Measurements from ENCODE around the gene UGT2B17.
"Not testable (repeated sequence)": the region's sequence is repeated elsewhere in the genome, so short reads cannot be mapped to it uniquely, and the experiment has no call there.

Gene UGT2B17

DNA sequence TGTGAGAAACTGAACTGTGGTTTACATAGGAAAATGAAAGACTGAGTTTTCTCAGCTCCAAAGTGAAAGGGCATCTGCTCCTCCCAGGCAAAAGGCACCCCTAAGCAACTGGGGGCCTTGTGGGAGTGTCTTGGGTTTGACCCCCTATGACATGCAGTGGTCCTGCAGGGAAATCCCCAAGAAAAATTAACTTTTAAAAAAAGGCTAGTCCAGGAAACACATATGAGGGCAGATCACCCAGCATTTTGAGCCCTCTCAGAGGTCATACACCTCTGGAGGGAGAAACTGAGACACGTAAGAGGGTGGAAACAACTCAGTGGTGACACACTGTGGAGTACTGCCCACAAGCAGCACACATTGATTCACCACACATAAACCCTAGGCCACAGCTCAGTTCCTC, 22.3 kb downstream of the UGT2B17 start:
- not testable (repeated sequence) for H3K36me3 ChIP-seq (ENCODE audit: insufficient read depth, low read length); H3K4me3 ChIP-seq (ENCODE audit: low read length); H3K4me1 ChIP-seq (ENCODE audit: insufficient read depth, low read length); H2AFZ ChIP-seq (ENCODE audit: low read depth, low read length); H3K27me3 ChIP-seq (ENCODE audit: insufficient read depth, low read length); H3K9me3 ChIP-seq (ENCODE audit: low read length)

DNA sequence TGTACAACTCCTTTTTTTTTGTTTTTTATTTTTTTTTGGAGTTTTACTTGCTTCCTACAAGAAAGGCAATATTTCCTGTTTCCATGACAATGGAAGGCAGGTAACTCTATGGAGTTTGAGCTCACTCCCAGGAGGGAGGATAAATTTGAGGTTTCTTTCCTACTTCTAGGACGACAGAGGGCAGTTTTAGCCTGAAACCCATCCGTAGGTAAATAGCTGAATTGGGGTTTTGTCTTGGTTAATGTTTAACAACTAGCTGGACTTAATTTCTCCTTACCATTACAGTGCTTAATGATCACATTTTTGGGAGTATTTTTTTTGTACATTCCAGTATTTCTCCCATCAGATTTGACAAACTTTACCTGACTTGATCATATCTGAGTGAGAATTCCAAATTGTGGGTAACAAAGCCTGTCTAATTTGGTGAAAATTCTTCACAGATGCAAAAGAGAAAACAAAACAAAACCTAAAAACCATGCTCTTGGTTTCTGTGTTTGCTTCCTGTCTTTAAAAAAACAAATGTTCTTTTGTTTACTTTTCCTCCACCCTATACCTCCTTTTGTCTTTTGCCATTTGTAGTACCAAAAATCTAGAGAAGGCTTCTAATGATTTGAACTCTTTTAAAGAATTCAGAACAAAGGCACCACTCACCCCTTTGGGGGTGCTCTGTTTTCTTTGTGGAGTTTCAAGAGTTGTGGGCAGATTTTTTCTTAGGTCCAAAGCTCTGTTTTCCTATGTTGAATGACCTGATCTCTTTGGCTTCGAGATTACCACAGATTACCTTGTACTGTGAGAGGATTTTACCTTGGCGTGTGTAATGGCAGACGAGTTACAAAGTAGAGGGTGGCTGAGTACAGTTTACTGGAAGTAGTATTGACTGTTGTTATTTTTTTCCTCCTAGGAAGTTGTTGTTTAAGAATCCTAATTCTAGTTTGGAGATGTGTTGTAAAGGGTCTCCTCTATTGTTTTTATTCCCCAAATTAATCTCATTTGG, 23.0 kb downstream of the UGT2B17 start:
- H2AFZ ChIP-seq (ENCODE audit: low read depth, low read length); H3K9me3 ChIP-seq (ENCODE audit: low read length); H3K4me3 ChIP-seq (ENCODE audit: low read length); H3K4me1 ChIP-seq (ENCODE audit: insufficient read depth, low read length); H3K36me3 ChIP-seq (ENCODE audit: insufficient read depth, low read length); H3K27me3 ChIP-seq (ENCODE audit: insufficient read depth, low read length): not testable (repeated sequence)

DNA sequence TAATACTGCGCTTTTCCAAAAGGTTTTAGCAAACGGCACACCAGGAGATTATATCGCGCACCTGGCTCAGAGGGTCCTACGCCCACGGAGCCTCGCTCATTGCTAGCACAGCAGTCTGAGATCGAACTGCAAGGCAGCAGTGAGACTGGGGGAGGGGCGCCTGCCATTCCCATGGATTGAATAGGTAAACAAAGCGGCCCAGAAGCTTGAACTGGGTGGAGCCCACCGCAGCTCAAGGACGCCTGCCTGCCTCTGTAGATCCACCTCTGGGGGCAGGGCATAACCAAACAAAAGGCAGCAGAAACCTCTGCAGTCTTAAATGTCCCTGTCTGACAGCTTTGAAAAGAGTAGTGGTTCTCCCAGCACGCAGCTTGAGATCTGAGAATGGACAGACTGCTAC, 33.4 kb downstream of the UGT2B17 start:
- H2AFZ ChIP-seq (ENCODE audit: low read depth, low read length); H3K4me1 ChIP-seq (ENCODE audit: insufficient read depth, low read length); H3K27me3 ChIP-seq (ENCODE audit: insufficient read depth, low read length); H3K9me3 ChIP-seq (ENCODE audit: low read length); H3K4me3 ChIP-seq (ENCODE audit: low read length); H3K36me3 ChIP-seq (ENCODE audit: insufficient read depth, low read length): not testable (repeated sequence)

- Histone ChIP-seq H3K9me3 (ENCODE audit: low read length) (no peaks in the 10 kb centered on the region), H2AFZ (ENCODE audit: low read depth, low read length) (no peak overlapping the region), H3K36me3 (ENCODE audit: insufficient read depth, low read length) (no peaks in the 10 kb centered on the region), H3K27me3 (ENCODE audit: insufficient read depth, low read length) (no peaks in the 10 kb centered on the region), H3K4me3 (ENCODE audit: low read length) (no peak overlapping the region), H3K4me1 (ENCODE audit: insufficient read depth, low read length) (no peaks in the 10 kb centered on the region)
These were observed 39.7 kb downstream of the UGT2B17 start for GRCh38 chr4:68536375-68536774.

- no peaks in the 10 kb centered on the region for H3K9me3 ChIP-seq (ENCODE audit: low read length)
- H3K27me3 ChIP-seq (ENCODE audit: insufficient read depth, low read length): no peaks in the 10 kb centered on the region
- H3K4me3 ChIP-seq (ENCODE audit: low read length): no peak overlapping the region
- H3K4me1 ChIP-seq (ENCODE audit: insufficient read depth, low read length): no peaks in the 10 kb centered on the region
- no peaks in the 10 kb centered on the region for H3K36me3 ChIP-seq (ENCODE audit: insufficient read depth, low read length)
- no peak overlapping the region for H2AFZ ChIP-seq (ENCODE audit: low read depth, low read length)
These were observed 40.1 kb downstream of the UGT2B17 start for GRCh38 chr4:68535974-68536373.

- H3K4me1 ChIP-seq (ENCODE audit: insufficient read depth, low read length); H3K27me3 ChIP-seq (ENCODE audit: insufficient read depth, low read length); H3K9me3 ChIP-seq (ENCODE audit: low read length); H3K4me3 ChIP-seq (ENCODE audit: low read length); H3K36me3 ChIP-seq (ENCODE audit: insufficient read depth, low read length); H2AFZ ChIP-seq (ENCODE audit: low read depth, low read length): not testable (repeated sequence)
These were observed 53.9 kb downstream of the UGT2B17 start for GRCh38 chr4:68522232-68522631.

GRCh38 chr4:68520985-68521384, 55.1 kb downstream of the UGT2B17 start:
- Histone ChIP-seq H2AFZ (ENCODE audit: low read depth, low read length) (no peak overlapping the region), H3K4me3 (ENCODE audit: low read length) (no peak overlapping the region), H3K27me3 (ENCODE audit: insufficient read depth, low read length) (no peaks in the 10 kb centered on the region), H3K9me3 (ENCODE audit: low read length) (no peaks in the 10 kb centered on the region), H3K36me3 (ENCODE audit: insufficient read depth, low read length) (no peaks in the 10 kb centered on the region), H3K4me1 (ENCODE audit: insufficient read depth, low read length) (no peaks in the 10 kb centered on the region)

DNA sequence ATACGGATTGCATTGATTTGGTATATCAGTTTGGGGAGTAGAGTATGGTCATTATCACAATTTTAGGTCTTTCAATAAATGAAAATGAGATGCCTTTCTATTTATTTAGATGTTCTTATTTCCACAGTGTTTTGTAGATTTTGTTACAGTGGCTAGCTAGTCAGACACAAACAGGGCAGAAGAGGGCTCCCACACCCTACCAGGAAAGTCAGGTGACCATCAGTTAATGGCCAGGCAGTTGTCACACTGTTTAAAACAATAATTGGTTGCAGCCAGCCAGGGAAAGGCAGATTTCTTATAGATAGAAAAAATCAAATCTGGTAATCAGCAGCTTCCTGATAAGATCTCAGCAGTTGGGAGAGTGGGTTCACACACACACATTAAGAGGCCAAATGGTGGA, 57.2 kb downstream of the UGT2B17 start:
- Histone ChIP-seq H3K27me3 (ENCODE audit: insufficient read depth, low read length) (no peaks in the 10 kb centered on the region), H3K9me3 (ENCODE audit: low read length) (no peaks in the 10 kb centered on the region), H3K36me3 (ENCODE audit: insufficient read depth, low read length) (no peaks in the 10 kb centered on the region), H3K4me1 (ENCODE audit: insufficient read depth, low read length) (no peaks in the 10 kb centered on the region), H2AFZ (ENCODE audit: low read depth, low read length) (no peak overlapping the region), H3K4me3 (ENCODE audit: low read length) (no peak overlapping the region)

DNA sequence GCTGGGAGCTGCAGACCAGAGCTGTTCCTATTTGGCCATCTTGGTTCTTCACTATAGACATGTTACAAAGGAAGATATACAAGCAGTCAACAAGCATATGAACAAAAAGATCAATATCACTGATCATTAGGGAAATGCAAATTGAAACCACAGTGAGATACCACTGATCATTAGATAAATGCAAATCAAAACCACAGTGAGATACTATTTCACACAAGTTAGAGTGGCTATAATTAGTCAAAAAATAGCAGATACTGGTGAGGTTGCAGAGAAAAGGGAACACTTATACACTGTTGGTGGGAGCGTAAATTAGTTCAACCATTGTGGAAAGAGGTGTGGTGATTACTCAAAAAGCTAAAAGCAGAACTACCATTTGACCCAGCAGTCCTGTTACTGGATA, 70.7 kb downstream of the UGT2B17 start:
- H3K27me3 ChIP-seq (ENCODE audit: insufficient read depth, low read length); H3K36me3 ChIP-seq (ENCODE audit: insufficient read depth, low read length); H3K9me3 ChIP-seq (ENCODE audit: low read length); H3K4me1 ChIP-seq (ENCODE audit: insufficient read depth, low read length); H3K4me3 ChIP-seq (ENCODE audit: low read length); H2AFZ ChIP-seq (ENCODE audit: low read depth, low read length): not testable (repeated sequence)

- not testable (repeated sequence) for H2AFZ ChIP-seq (ENCODE audit: low read depth, low read length); H3K36me3 ChIP-seq (ENCODE audit: insufficient read depth, low read length); H3K27me3 ChIP-seq (ENCODE audit: insufficient read depth, low read length); H3K4me3 ChIP-seq (ENCODE audit: low read length); H3K4me1 ChIP-seq (ENCODE audit: insufficient read depth, low read length); H3K9me3 ChIP-seq (ENCODE audit: low read length)
These were observed 71.3 kb downstream of the UGT2B17 start for GRCh38 chr4:68504836-68505235.

- H3K4me3 ChIP-seq (ENCODE audit: low read length); H3K9me3 ChIP-seq (ENCODE audit: low read length); H3K27me3 ChIP-seq (ENCODE audit: insufficient read depth, low read length); H3K4me1 ChIP-seq (ENCODE audit: insufficient read depth, low read length); H3K36me3 ChIP-seq (ENCODE audit: insufficient read depth, low read length); H2AFZ ChIP-seq (ENCODE audit: low read depth, low read length): not testable (repeated sequence)
These were observed 72.7 kb downstream of the UGT2B17 start for GRCh38 chr4:68503462-68503861.

DNA sequence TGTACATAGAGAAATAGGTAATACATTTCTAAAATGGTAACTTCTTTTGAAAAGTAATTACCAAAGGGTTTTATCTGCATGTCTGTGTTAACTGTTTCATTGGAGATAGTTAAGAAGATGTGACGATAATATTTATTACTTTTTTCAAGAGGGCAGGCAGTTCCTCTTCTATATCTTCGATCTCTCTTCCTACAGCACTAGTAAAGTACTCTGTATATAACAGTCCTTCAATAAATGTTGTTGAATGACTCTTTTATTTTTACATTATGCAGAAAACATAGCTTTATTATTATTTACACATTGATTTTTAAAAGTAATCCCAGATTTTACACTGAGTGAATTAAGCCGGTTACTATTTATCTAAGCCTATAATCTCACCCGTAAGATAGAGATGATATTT, 77.1 kb downstream of the UGT2B17 start:
- Histone ChIP-seq H2AFZ (ENCODE audit: low read depth, low read length) (no peak overlapping the region), H3K27me3 (ENCODE audit: insufficient read depth, low read length) (no peaks in the 10 kb centered on the region), H3K36me3 (ENCODE audit: insufficient read depth, low read length) (no peaks in the 10 kb centered on the region), H3K4me3 (ENCODE audit: low read length) (no peak overlapping the region), H3K9me3 (ENCODE audit: low read length) (no peaks in the 10 kb centered on the region), H3K4me1 (ENCODE audit: insufficient read depth, low read length) (no peaks in the 10 kb centered on the region)

GRCh38 chr4:68498413-68499007, 77.6 kb downstream of the UGT2B17 start:
- H3K27me3 ChIP-seq (ENCODE audit: insufficient read depth, low read length): no peaks in the 10 kb centered on the region
- no peaks in the 10 kb centered on the region for H3K36me3 ChIP-seq (ENCODE audit: insufficient read depth, low read length)
- no peaks in the 10 kb centered on the region for H3K4me1 ChIP-seq (ENCODE audit: insufficient read depth, low read length)
- H2AFZ ChIP-seq (ENCODE audit: low read depth, low read length): no peak overlapping the region
- no peak overlapping the region for H3K4me3 ChIP-seq (ENCODE audit: low read length)
- no peaks in the 10 kb centered on the region for H3K9me3 ChIP-seq (ENCODE audit: low read length)

DNA sequence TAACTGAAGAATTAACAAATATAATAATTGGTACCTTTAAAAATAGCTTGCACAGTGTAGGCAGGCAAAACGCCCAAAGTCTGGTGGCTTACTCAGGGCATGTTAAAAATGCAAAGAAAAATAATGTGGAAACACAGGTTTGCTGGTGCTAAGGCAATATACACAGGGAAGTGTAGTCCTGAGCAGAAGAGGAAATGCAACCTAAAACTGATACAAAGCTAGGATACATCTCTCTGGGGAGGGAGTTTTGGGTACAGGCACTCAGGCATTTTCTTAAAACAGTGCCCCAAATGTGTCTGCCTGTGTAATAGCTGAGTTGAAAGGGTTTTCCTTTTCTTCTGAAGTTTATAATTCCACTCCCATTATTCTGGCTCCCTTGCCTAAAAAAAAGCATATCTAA, 81.4 kb downstream of the UGT2B17 start:
- H3K9me3 ChIP-seq (ENCODE audit: low read length): no peaks in the 10 kb centered on the region
- H3K4me1 ChIP-seq (ENCODE audit: insufficient read depth, low read length): no peaks in the 10 kb centered on the region
- H3K4me3 ChIP-seq (ENCODE audit: low read length): no peak overlapping the region
- no peaks in the 10 kb centered on the region for H3K27me3 ChIP-seq (ENCODE audit: insufficient read depth, low read length)
- H2AFZ ChIP-seq (ENCODE audit: low read depth, low read length): no peak overlapping the region
- H3K36me3 ChIP-seq (ENCODE audit: insufficient read depth, low read length): no peaks in the 10 kb centered on the region
